Neutrophil (primary cell): ENCODE data around the gene CHIC2.
"Not testable (repeated sequence)": the region's sequence is repeated elsewhere in the genome, so short reads cannot be mapped to it uniquely, and the experiment has no call there.

ENCODE experiments used
- H3K27ac ChIP-seq: fragments of 200-600 bp; sonication (generic); 2 replicates; pipeline ENCODE4 v1.5.1; 2016; ENCODE audit warnings: mild to moderate bottlenecking, moderate library complexity
- H3K27me3 ChIP-seq: fragments of 200-600 bp; sonication (generic); 2 replicates; pipeline ENCODE4 v1.6.0; 2016; ENCODE audit warnings: mild to moderate bottlenecking
- H3K36me3 ChIP-seq: fragments of 200-600 bp; sonication (generic); 2 replicates; pipeline ENCODE4 v1.5.1; 2017
- H3K4me1 ChIP-seq, 2 experiments: fragments of 200-600 bp in 1 of 2; sonication (generic) in 1 of 2; 1 replicate in 1 of 2; 2 replicates in 1 of 2; pipeline versions ENCODE4 v1.5.1 to v1.6.1; 2013 to 2016; ENCODE audit warnings: low read depth in 1 of 2, low read length in 1 of 2, mild to moderate bottlenecking in 1 of 2, moderate library complexity in 1 of 2; ENCODE audit not compliant: control insufficient read depth in 1 of 2, insufficient read depth in 1 of 2
- H3K4me3 ChIP-seq, 2 experiments: fragments of 200-600 bp in 1 of 2; sonication (generic) in 1 of 2; 1 replicate in 1 of 2; 2 replicates in 1 of 2; pipeline ENCODE4 v1.5.1; 2013 to 2016; ENCODE audit warnings: low read depth in 1 of 2, low read length in 1 of 2, mild to moderate bottlenecking in 1 of 2, moderate library complexity in 1 of 2
- H3K9me3 ChIP-seq: fragments of 200-600 bp; sonication (generic); 2 replicates; pipeline ENCODE4 v1.5.1; 2016
- CTCF ChIP-seq: fragments of 200-600 bp; sonication (generic); IDR thresholded peaks from 2 replicates; pipeline ENCODE4 v1.5.1; 2016; ENCODE audit warnings: antibody characterized with exemption

The CHIC2 gene

GRCh38 chr4:54025582-54025981 lies 38.8 kb downstream of the CHIC2 start:
- Histone ChIP-seq H3K4me1 (no peaks in the 10 kb centered on the region), H3K36me3 (peaks cover 7% of the 10 kb centered on the region), H3K9me3 (no peaks in the 10 kb centered on the region), H3K27me3 (no peaks in the 10 kb centered on the region), H3K27ac (no peak overlapping the region), H3K4me3 (no peak overlapping the region)
- TF ChIP-seq CTCF = no peak

GRCh38 chr4:54023019-54023418 lies 41.4 kb downstream of the CHIC2 start:
- H3K4me1 ChIP-seq, H3K27ac ChIP-seq, H3K36me3 ChIP-seq: not testable (repeated sequence)

GRCh38 chr4:54017974-54018373 lies 46.4 kb downstream of the CHIC2 start:
- no peak for TF ChIP-seq CTCF
- H3K27ac ChIP-seq = no peak overlapping the region
- H3K36me3 ChIP-seq = peaks cover 12% of the 10 kb centered on the region
- H3K9me3 ChIP-seq = no peaks in the 10 kb centered on the region
- H3K4me3 ChIP-seq = no peak overlapping the region
- H3K4me1 ChIP-seq = no peaks in the 10 kb centered on the region
- no peaks in the 10 kb centered on the region for H3K27me3 ChIP-seq

More at GRCh38 chr4:54023019-54023418, 41.4 kb downstream of the CHIC2 start:
- not testable (repeated sequence) for H3K9me3 ChIP-seq, H3K4me3 ChIP-seq, H3K27me3 ChIP-seq

- peaks cover 19% of the 10 kb centered on the region for H3K36me3 ChIP-seq
- no peak overlapping the region for H3K4me3 ChIP-seq
- TF ChIP-seq CTCF = no peak
- peak overlapping the region; percentile 17 for H3K27ac ChIP-seq
- no peaks in the 10 kb centered on the region for H3K4me1 ChIP-seq
- no peaks in the 10 kb centered on the region for H3K27me3 ChIP-seq
- H3K9me3 ChIP-seq = no peaks in the 10 kb centered on the region
Observed at GRCh38 chr4:54017308-54017707, 47.1 kb downstream of the CHIC2 start.

GRCh38 chr4:54016504-54016903 lies 47.9 kb downstream of the CHIC2 start:
- TF ChIP-seq CTCF = no peak
- no peaks in the 10 kb centered on the region for H3K9me3 ChIP-seq
- H3K4me1 ChIP-seq = no peaks in the 10 kb centered on the region
- no peaks in the 10 kb centered on the region for H3K27me3 ChIP-seq
- H3K4me3 ChIP-seq = no peak overlapping the region
- no peak overlapping the region for H3K27ac ChIP-seq
- peaks cover 23% of the 10 kb centered on the region for H3K36me3 ChIP-seq

GRCh38 chr4:54015423-54016030 lies 48.9 kb downstream of the CHIC2 start:
- no peak overlapping the region for H3K27ac ChIP-seq
- TF ChIP-seq CTCF = no peak
- H3K27me3 ChIP-seq = no peaks in the 10 kb centered on the region
- peaks cover 23% of the 10 kb centered on the region for H3K36me3 ChIP-seq
- no peak overlapping the region for H3K4me3 ChIP-seq
- no peaks in the 10 kb centered on the region for H3K4me1 ChIP-seq
- H3K9me3 ChIP-seq = no peaks in the 10 kb centered on the region
